ENCODE measurements around the gene PAX3.

The PAX3 gene

DNA sequence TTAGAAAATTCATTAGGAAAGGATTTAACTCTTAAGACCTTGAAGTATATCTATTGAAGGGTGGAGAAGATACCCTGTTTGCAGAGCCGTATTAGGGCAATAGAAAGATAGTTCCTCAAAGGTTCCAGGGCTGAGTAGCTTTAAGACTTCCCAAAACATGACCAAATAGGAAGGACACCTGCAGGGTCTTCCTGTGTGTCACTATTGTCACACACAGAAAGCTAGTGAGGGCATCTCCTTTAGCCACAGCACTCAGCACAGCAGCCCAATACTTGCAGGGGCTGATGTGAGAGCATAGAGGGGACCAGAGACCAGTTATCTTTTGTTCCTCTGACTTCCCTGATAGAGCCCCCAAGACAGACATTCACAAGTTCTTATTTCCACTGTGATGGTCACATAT is 93.7 kb downstream of the PAX3 start:
- DNase-seq (ENCODE audit: extremely low spot score): no peak
- POLR2A ChIA-PET: no interaction called here
- TF ChIP-seq FOXA1 (IDR thresholded peaks at IDR 0.05): no peak
- TF ChIP-seq ELF4 (IDR thresholded peaks at IDR 0.05): no peak
- no peak for TF ChIP-seq FOXM1 (IDR thresholded peaks at IDR 0.05; ENCODE audit: borderline replicate concordance)
- TF ChIP-seq SP1 (IDR thresholded peaks at IDR 0.05): no peak
- no peak for TF ChIP-seq CTBP1 (IDR thresholded peaks at IDR 0.05; ENCODE audit: borderline replicate concordance)
- no peak for TF ChIP-seq HDGF (IDR thresholded peaks at IDR 0.05; ENCODE audit: borderline replicate concordance)
- no peak for TF ChIP-seq BHLHE40 (IDR thresholded peaks at IDR 0.05; ENCODE audit: borderline replicate concordance)
- no peak for TF ChIP-seq ZNF384 (IDR thresholded peaks at IDR 0.05)
- no peak for TF ChIP-seq TARDBP (IDR thresholded peaks at IDR 0.05)
- TF ChIP-seq FOXK2 (IDR thresholded peaks at IDR 0.05): no peak
- TF ChIP-seq NFRKB (IDR thresholded peaks at IDR 0.05): no peak
- no peak for TF ChIP-seq L3MBTL2 (conservative IDR thresholded peaks at IDR 0.05)
- TF ChIP-seq, protein P1, sequence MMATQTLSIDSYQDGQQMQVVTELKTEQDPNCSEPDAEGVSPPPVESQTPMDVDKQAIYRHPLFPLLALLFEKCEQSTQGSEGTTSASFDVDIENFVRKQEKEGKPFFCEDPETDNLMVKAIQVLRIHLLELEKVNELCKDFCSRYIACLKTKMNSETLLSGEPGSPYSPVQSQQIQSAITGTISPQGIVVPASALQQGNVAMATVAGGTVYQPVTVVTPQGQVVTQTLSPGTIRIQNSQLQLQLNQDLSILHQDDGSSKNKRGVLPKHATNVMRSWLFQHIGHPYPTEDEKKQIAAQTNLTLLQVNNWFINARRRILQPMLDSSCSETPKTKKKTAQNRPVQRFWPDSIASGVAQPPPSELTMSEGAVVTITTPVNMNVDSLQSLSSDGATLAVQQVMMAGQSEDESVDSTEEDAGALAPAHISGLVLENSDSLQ (IDR thresholded peaks at IDR 0.05): no peak
- TF ChIP-seq SUZ12 (IDR thresholded peaks at IDR 0.05): no peak
- TF ChIP-seq LEF1 (IDR thresholded peaks at IDR 0.05; ENCODE audit: borderline replicate concordance): no peak
- TF ChIP-seq ARNT (IDR thresholded peaks at IDR 0.05): no peak
- CTCF ChIA-PET: no interaction called here

DNA sequence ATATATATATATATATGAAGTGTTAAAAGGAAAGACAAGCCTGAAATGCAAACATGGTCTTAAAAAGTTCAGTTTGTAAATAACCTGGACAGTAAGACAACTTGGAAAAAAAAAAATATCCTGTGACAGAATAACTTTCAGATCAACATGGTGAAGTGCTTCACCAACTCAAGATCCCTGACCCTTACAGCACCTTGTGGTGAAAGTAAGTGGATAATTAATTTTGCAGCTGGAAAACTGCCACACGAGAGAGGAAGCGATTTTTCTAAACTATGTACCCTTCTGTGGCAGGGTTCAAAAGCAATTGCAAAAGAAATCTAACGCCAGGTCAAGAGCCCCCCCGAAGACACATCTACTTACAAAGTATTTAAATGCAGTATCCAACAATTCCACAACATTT is 95.8 kb downstream of the PAX3 start:
- DNase-seq (ENCODE audit: extremely low spot score): no peak
- ChIA-PET CTCF (no interaction called here), POLR2A (no interaction called here)
- TF ChIP-seq BHLHE40 (IDR thresholded peaks at IDR 0.05; ENCODE audit: borderline replicate concordance) (no peak), FOXK2 (IDR thresholded peaks at IDR 0.05) (no peak), HDGF (IDR thresholded peaks at IDR 0.05; ENCODE audit: borderline replicate concordance) (no peak)

DNA sequence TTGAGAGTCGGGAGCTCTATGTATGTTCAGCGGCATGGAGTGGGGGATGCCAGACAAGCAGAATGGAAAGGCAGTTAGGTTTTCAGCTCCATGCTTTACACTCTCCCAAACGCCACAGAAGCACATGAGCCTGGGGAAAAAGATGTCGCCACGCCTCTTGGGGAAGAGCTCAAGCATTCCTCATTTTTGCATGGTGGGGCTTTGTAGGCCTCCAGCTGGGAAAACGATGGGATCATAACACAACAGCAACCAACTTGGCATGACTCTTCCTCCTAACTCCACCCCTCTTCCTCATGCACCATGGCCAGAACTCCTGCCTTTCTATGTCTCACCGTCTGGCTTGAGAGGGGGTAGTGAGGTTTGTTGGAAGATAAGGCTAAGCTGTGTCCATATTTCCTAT is 102.6 kb downstream of the PAX3 start:
- TF ChIP-seq NFRKB (IDR thresholded peaks at IDR 0.05) (no peak), HDGF (IDR thresholded peaks at IDR 0.05; ENCODE audit: borderline replicate concordance) (no peak), CTBP1 (IDR thresholded peaks at IDR 0.05; ENCODE audit: borderline replicate concordance) (no peak), FOXM1 (IDR thresholded peaks at IDR 0.05; ENCODE audit: borderline replicate concordance) (no peak), TARDBP (IDR thresholded peaks at IDR 0.05) (no peak), L3MBTL2 (conservative IDR thresholded peaks at IDR 0.05) (no peak), SUZ12 (IDR thresholded peaks at IDR 0.05) (no peak), ELF4 (IDR thresholded peaks at IDR 0.05) (no peak)
- TF ChIP-seq, protein P1 (IDR thresholded peaks at IDR 0.05): no peak
- DNase-seq (ENCODE audit: extremely low spot score): no peak
- POLR2A ChIA-PET: no interaction called here
- CTCF ChIA-PET: no interaction called here

DNA sequence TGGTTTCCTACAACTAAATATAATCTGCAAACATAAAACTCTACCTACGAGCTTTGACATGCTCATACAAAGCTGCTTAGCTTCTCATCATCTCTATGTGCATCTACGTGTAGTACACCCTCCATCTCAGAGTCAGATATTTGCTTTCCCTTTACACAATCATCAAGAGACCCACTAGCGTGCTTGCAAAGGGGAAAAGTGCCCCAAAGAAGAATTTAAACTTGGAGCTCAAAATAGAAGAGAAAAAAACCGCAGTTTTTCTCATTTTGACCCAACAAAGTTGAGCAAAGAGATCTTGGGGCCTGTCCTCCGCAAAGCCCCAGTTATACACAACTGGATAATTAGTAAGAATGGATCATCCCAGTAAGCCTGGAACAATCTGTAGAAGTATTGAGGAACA is 104.1 kb downstream of the PAX3 start:
- CTCF ChIA-PET: no interaction called here
- POLR2A ChIA-PET: no interaction called here
- no peak for DNase-seq (ENCODE audit: extremely low spot score)
- TF ChIP-seq SUZ12 (IDR thresholded peaks at IDR 0.05) (no peak), ARNT (IDR thresholded peaks at IDR 0.05) (no peak), LEF1 (IDR thresholded peaks at IDR 0.05; ENCODE audit: borderline replicate concordance) (no peak), FOXM1 (IDR thresholded peaks at IDR 0.05; ENCODE audit: borderline replicate concordance) (no peak), CTBP1 (IDR thresholded peaks at IDR 0.05; ENCODE audit: borderline replicate concordance) (no peak), NFRKB (IDR thresholded peaks at IDR 0.05) (no peak), TARDBP (IDR thresholded peaks at IDR 0.05) (no peak)
- TF ChIP-seq, protein P1 (IDR thresholded peaks at IDR 0.05): no peak

DNA sequence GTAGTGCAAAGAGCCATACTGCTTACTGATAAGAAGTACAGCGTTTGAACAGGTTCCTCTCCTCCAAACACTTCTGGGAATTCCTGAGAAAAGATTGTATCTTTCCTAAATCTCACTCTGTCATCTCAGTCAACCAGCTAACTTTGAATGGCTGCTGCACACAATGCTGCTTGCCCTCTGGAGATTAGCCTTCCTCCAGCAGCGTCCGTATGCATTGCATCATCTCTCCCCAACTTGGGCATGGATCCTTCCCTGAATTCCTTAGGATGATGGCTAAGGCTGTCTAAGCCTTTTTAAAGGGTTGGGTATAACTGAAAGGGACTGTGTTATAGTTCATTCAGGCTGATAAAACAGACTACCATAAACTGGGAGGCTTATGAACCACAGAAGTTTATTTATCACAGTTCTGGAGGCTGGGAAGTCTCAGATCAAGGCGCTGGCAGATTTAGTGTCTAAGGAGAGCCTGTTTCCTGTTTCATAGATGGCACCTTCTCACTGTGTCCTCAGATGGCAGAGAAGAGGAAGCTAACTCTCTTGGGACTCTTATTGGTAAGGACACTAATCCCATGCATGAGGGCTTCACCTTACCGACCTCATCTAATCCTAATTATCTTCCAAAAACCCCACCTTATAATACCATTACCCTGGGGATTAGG is 105.3 kb downstream of the PAX3 start:
- ChIA-PET POLR2A (no interaction called here), CTCF (no interaction called here)
- DNase-seq (ENCODE audit: extremely low spot score): no peak
- TF ChIP-seq L3MBTL2 (conservative IDR thresholded peaks at IDR 0.05) (no peak), ARNT (IDR thresholded peaks at IDR 0.05) (no peak), SP1 (IDR thresholded peaks at IDR 0.05) (no peak), ZNF384 (IDR thresholded peaks at IDR 0.05) (no peak), FOXA1 (IDR thresholded peaks at IDR 0.05) (no peak), LEF1 (IDR thresholded peaks at IDR 0.05; ENCODE audit: borderline replicate concordance) (no peak), CTBP1 (IDR thresholded peaks at IDR 0.05; ENCODE audit: borderline replicate concordance) (no peak), HDGF (IDR thresholded peaks at IDR 0.05; ENCODE audit: borderline replicate concordance) (no peak), TARDBP (IDR thresholded peaks at IDR 0.05) (no peak)
- TF ChIP-seq, protein P1 (IDR thresholded peaks at IDR 0.05): no peak

DNA sequence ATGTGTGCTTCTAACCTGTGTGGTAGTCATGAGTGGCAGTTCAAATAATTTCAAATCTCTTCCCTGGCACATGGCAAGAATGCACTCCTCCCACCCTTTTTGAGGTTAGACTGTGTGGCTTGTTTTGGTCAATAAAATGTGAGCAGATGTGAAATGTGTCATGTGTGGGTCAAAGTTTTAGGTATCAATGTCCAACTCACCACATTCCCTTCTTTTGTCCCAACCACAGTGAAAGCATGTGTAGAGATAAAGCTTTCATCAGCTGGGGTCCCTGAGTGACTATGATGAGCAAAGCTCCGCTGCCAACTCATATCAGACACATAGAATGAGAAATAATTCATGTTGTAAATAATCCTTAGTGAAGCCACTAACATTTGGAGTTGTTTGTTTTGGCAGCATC is 118.2 kb downstream of the PAX3 start:
- ChIA-PET CTCF (no interaction called here), POLR2A (no interaction called here)
- DNase-seq (ENCODE audit: extremely low spot score): no peak
- no peak for TF ChIP-seq ZNF384 (IDR thresholded peaks at IDR 0.05)
- TF ChIP-seq LEF1 (IDR thresholded peaks at IDR 0.05; ENCODE audit: borderline replicate concordance): no peak
- TF ChIP-seq NFRKB (IDR thresholded peaks at IDR 0.05): no peak
- no peak for TF ChIP-seq HDGF (IDR thresholded peaks at IDR 0.05; ENCODE audit: borderline replicate concordance)
- TF ChIP-seq FOXK2 (IDR thresholded peaks at IDR 0.05): no peak
- TF ChIP-seq FOXA1 (IDR thresholded peaks at IDR 0.05): no peak
- no peak for TF ChIP-seq SP1 (IDR thresholded peaks at IDR 0.05)
- TF ChIP-seq CTBP1 (IDR thresholded peaks at IDR 0.05; ENCODE audit: borderline replicate concordance): no peak
- TF ChIP-seq ELF4 (IDR thresholded peaks at IDR 0.05): no peak
- TF ChIP-seq BHLHE40 (IDR thresholded peaks at IDR 0.05; ENCODE audit: borderline replicate concordance): no peak
- TF ChIP-seq L3MBTL2 (conservative IDR thresholded peaks at IDR 0.05): no peak
- no peak for TF ChIP-seq ARNT (IDR thresholded peaks at IDR 0.05)
- TF ChIP-seq, protein P1 (IDR thresholded peaks at IDR 0.05): no peak
- no peak for TF ChIP-seq SUZ12 (IDR thresholded peaks at IDR 0.05)
